Testis (tissue), 2 donors: ENCODE results near the gene THEMIS.

Experiments
- CTCF ChIP-seq, 3 experiments: fragments of 450-650 bp in 2 of 3; fragments of 200-600 bp in 1 of 3; sonication (generic) in 1 of 3; IDR thresholded peaks; one replicate each; pipeline ENCODE4 v1.5.1; 2016 to 2019; ENCODE audit warnings: antibody characterized with exemption in 3 of 3, mild to moderate bottlenecking in 2 of 3, moderate library complexity in 1 of 3
- POLR2A ChIP-seq: fragments of 450-650 bp; IDR thresholded peaks from one replicate; pipeline ENCODE4 v1.6.1; 2017; ENCODE audit warnings: antibody characterized with exemption, mild to moderate bottlenecking, moderate library complexity

GRCh38 chr6:127924031-127924430 is 23.2 kb upstream of the THEMIS start:
- TF ChIP-seq POLR2A (no peak), CTCF (IDR thresholded peaks at IDR 0.05) (no peak)
